ENCODE data around the gene LOC128125822.

The LOC128125822 gene

GRCh38 chr6:63572044-63572746 is at the start of gene LOC128125822, which contains the start of gene PTP4A1:
TSS of gene LOC128125822 (plus strand) at chr6:63572480.
TSS of gene PTP4A1 (plus strand) at chr6:63572480. CDS start at chr6:63576881, 4,401 bp downstream.
- intact Hi-C loops (cut with micrococcal nuclease) = loop anchor here (1.0 to 5.0 kb wide), 2 partner anchors 63 to 150 kb away; partner anchors contain the start of gene PHF3

- intact Hi-C loops (cut with micrococcal nuclease) = loop anchor here (10.0 kb wide), 1 partner anchor 168 kb away; no protein-coding TSS in a partner anchor
Measured at GRCh38 chr6:63522911-63523287, 49.4 kb upstream of the LOC128125822 start.

- intact Hi-C loops (cut with micrococcal nuclease) = loop anchor here (10.0 kb wide), 1 partner anchor 169 kb away; no protein-coding TSS in a partner anchor
Measured at GRCh38 chr6:63523630-63524029, 48.6 kb upstream of the LOC128125822 start.

GRCh38 chr6:63525186-63525878 is 46.9 kb upstream of the LOC128125822 start:
- intact Hi-C loops (cut with micrococcal nuclease) = loop anchor here (10.0 kb wide), 1 partner anchor 171 kb away; no protein-coding TSS in a partner anchor

- intact Hi-C loops (cut with micrococcal nuclease) = loop anchor here (10.0 kb wide), 1 partner anchor 172 kb away; no protein-coding TSS in a partner anchor
Measured at GRCh38 chr6:63526931-63527330, 45.3 kb upstream of the LOC128125822 start.

GRCh38 chr6:63527658-63528514 is 44.4 kb upstream of the LOC128125822 start:
- intact Hi-C loops (cut with micrococcal nuclease) = loop anchor here (2.0 to 10.0 kb wide), 3 partner anchors 23 to 173 kb away; no protein-coding TSS in a partner anchor

- intact Hi-C loops (cut with micrococcal nuclease) = loop anchor here (1.0 to 10.0 kb wide), 4 partner anchors 25 to 175 kb away; no protein-coding TSS in a partner anchor
Measured at GRCh38 chr6:63529498-63529897, 42.8 kb upstream of the LOC128125822 start.

- intact Hi-C loops (cut with micrococcal nuclease) = no loop called here
Measured at GRCh38 chr6:63530182-63530581, 42.1 kb upstream of the LOC128125822 start.

GRCh38 chr6:63530991-63531390 is 41.3 kb upstream of the LOC128125822 start:
- intact Hi-C loops (cut with micrococcal nuclease) = no loop called here

- intact Hi-C loops (cut with micrococcal nuclease) = no loop called here
Measured at GRCh38 chr6:63533026-63533425, 39.3 kb upstream of the LOC128125822 start.

- intact Hi-C loops (cut with micrococcal nuclease) = no loop called here
Measured at GRCh38 chr6:63533952-63534351, 38.3 kb upstream of the LOC128125822 start.

- intact Hi-C loops (cut with micrococcal nuclease) = no loop called here
Measured at GRCh38 chr6:63537201-63537958, 34.9 kb upstream of the LOC128125822 start.

- intact Hi-C loops (cut with micrococcal nuclease) = no loop called here
Measured at GRCh38 chr6:63537959-63538300, 34.4 kb upstream of the LOC128125822 start.

GRCh38 chr6:63538550-63538949 is 33.7 kb upstream of the LOC128125822 start:
- intact Hi-C loops (cut with micrococcal nuclease) = no loop called here

- intact Hi-C loops (cut with micrococcal nuclease) = no loop called here
Measured at GRCh38 chr6:63543001-63543400, 29.3 kb upstream of the LOC128125822 start.

- intact Hi-C loops (cut with micrococcal nuclease) = no loop called here
Measured at GRCh38 chr6:63543982-63544381, 28.3 kb upstream of the LOC128125822 start.

GRCh38 chr6:63546236-63546635 is 26.0 kb upstream of the LOC128125822 start:
- intact Hi-C loops (cut with micrococcal nuclease) = no loop called here

- intact Hi-C loops (cut with micrococcal nuclease) = no loop called here
Measured at GRCh38 chr6:63546697-63547096, 25.6 kb upstream of the LOC128125822 start.

- intact Hi-C loops (cut with micrococcal nuclease) = no loop called here
Measured at GRCh38 chr6:63549076-63549475, 23.2 kb upstream of the LOC128125822 start.

GRCh38 chr6:63553208-63553607 is 19.1 kb upstream of the LOC128125822 start:
- intact Hi-C loops (cut with micrococcal nuclease) = no loop called here

- intact Hi-C loops (cut with micrococcal nuclease) = no loop called here
Measured at GRCh38 chr6:63553900-63554299, 18.4 kb upstream of the LOC128125822 start.

Data from T-helper 1 cell treated with Interleukin-12 subunit alpha and Interleukin-12 subunit beta and Interleukin-4 antibody, amounts not matched to agents 30 ng/mL and 1 ng/mL, for 36 hours (primary cell).